Thoracic aorta (tissue), 2 donors: ENCODE results near the gene ZBTB12. TPM values are rescaled to one million over a fixed set of nuclear protein-coding genes. Genes with fewer than 3 reads are reported as not detected.
"Not testable (repeated sequence)": the region's sequence is repeated elsewhere in the genome, so short reads cannot be mapped to it uniquely, and the experiment has no call there.

Experiments used
- ATAC-seq: fragments of 150-250 bp; one replicate; pipeline ENCODE4 v1.8.0; 2017; ENCODE audit warnings: low read depth; ENCODE audit not compliant: insufficient number of reproducible peaks, low FRiP score
- DNase-seq: peaks from one replicate; pipeline ENCODE4 v3.0.0-alpha.2; 2020; ENCODE audit warnings: low spot score
- H3K27ac ChIP-seq, 2 donors: fragments of 200-600 bp; sonication (generic); 1 replicate in 1 of 2; 2 replicates in 1 of 2; pipeline ENCODE4 v1.5.1; 2016; ENCODE audit warnings: mild to moderate bottlenecking in 2 of 2, moderate library complexity in 2 of 2
- H3K27me3 ChIP-seq: fragments of 200-600 bp; sonication (generic); replicated peaks from 2 replicates; pipeline ENCODE4 v1.6.0; 2016; ENCODE audit warnings: mild to moderate bottlenecking; ENCODE audit not compliant: insufficient read depth
- H3K36me3 ChIP-seq: fragments of 200-600 bp; sonication (generic); one replicate; pipeline ENCODE4 v1.5.1; 2016
- H3K4me1 ChIP-seq, 2 donors: fragments of 200-600 bp; sonication (generic); 1 replicate in 1 of 2; 2 replicates in 1 of 2; pipeline versions ENCODE4 v1.5.1 to v1.6.0; 2016; ENCODE audit warnings: low read depth in 2 of 2, mild to moderate bottlenecking in 1 of 2; ENCODE audit not compliant: control insufficient read depth in 1 of 2
- H3K4me3 ChIP-seq: fragments of 200-600 bp; sonication (generic); 2 replicates; pipeline ENCODE4 v1.5.1; 2016; ENCODE audit warnings: mild to moderate bottlenecking
- H3K9me3 ChIP-seq: fragments of 200-600 bp; sonication (generic); 2 replicates; pipeline ENCODE4 v1.5.1; 2016
- CTCF ChIP-seq: fragments of 200-600 bp; sonication (generic); IDR thresholded peaks from one replicate; pipeline ENCODE4 v1.5.1; 2019; ENCODE audit warnings: antibody characterized with exemption
- total RNA-seq, 2 donors: library from RNA; depleted of rRNA; stranded (reverse); fragments of >200 nt; gene quantifications; one replicate each; pipeline versions ENCODE4 v1.1.0 to v1.2.3, GENCODE V29; 2016

The ZBTB12 gene
- total RNA-seq, 2 donors from 2014 or later: 1.6 TPM; not detected in 1

GRCh38 chr6:31911826-31912585 is 10.1 kb upstream of the ZBTB12 start:
- no peaks in the 10 kb centered on the region for H3K27me3 ChIP-seq
- DNase-seq (no peak), ATAC-seq (no peak)
- no peaks in the 10 kb centered on the region for H3K36me3 ChIP-seq
- H3K4me1 ChIP-seq: peaks cover 0 to 8% of the 10 kb centered on the region in 2 donors
- TF ChIP-seq CTCF: no peak
- H3K27ac ChIP-seq: no peak overlapping the region
- no peaks in the 10 kb centered on the region for H3K9me3 ChIP-seq
- H3K4me3 ChIP-seq: no peak overlapping the region

- ATAC-seq, DNase-seq, H3K36me3 ChIP-seq, H3K9me3 ChIP-seq, H3K4me1 ChIP-seq, H3K4me3 ChIP-seq, H3K27ac ChIP-seq, H3K27me3 ChIP-seq: not testable (repeated sequence)
Observed at GRCh38 chr6:31909298-31909697, 7.4 kb upstream of the ZBTB12 start.

- peaks cover 1 to 8% of the 10 kb centered on the region in 2 donors for H3K4me1 ChIP-seq
- TF ChIP-seq CTCF: no peak
- H3K36me3 ChIP-seq: no peaks in the 10 kb centered on the region
- no peaks in the 10 kb centered on the region for H3K9me3 ChIP-seq
- no peaks in the 10 kb centered on the region for H3K27me3 ChIP-seq
- no peak for DNase-seq
- no peak overlapping the region for H3K4me3 ChIP-seq
- no peak overlapping the region for H3K27ac ChIP-seq
- no peak for ATAC-seq
Observed at GRCh38 chr6:31908791-31909190, 6.9 kb upstream of the ZBTB12 start.

- H3K4me1 ChIP-seq, ATAC-seq, H3K9me3 ChIP-seq, H3K36me3 ChIP-seq, H3K4me3 ChIP-seq, DNase-seq, H3K27me3 ChIP-seq, H3K27ac ChIP-seq: not testable (repeated sequence)
Observed at GRCh38 chr6:31908255-31908654, 6.4 kb upstream of the ZBTB12 start.

GRCh38 chr6:31907158-31907813 is 5.4 kb upstream of the ZBTB12 start:
- Histone ChIP-seq H3K36me3 (no peaks in the 10 kb centered on the region), H3K4me3 (no peak overlapping the region), H3K27me3 (no peaks in the 10 kb centered on the region), H3K9me3 (no peaks in the 10 kb centered on the region), H3K4me1 (peaks cover 14 to 16% of the 10 kb centered on the region in 2 donors), H3K27ac (no peak overlapping the region)
- no peak for ATAC-seq
- no peak for DNase-seq
- no peak for TF ChIP-seq CTCF

GRCh38 chr6:31906727-31907126 is 4.8 kb upstream of the ZBTB12 start:
- peaks cover 13 to 16% of the 10 kb centered on the region in 2 donors for H3K4me1 ChIP-seq
- H3K27ac ChIP-seq, ATAC-seq, H3K27me3 ChIP-seq, H3K4me3 ChIP-seq, DNase-seq, H3K9me3 ChIP-seq, H3K36me3 ChIP-seq: not testable (repeated sequence)
